Stimulated activated naive CD4-positive, alpha-beta T cell treated with Interleukin-2 at 50 U/mL for 16 hours (primary cell): ENCODE data around the gene DNAJC16.
"Not testable (repeated sequence)": the region's sequence is repeated elsewhere in the genome, so short reads cannot be mapped to it uniquely, and the experiment has no call there.

Experiments
- DNase-seq: peaks from one replicate; lab custom pipeline; 2025; lab: John Stamatoyannopoulos, UW

The DNAJC16 gene

GRCh38 chr1:15583016-15583706, 56.5 kb downstream of the DNAJC16 start:
- DNase-seq, result no peak

- peak; percentile 59 for DNase-seq
Observed at GRCh38 chr1:15584489-15585363, 58.1 kb downstream of the DNAJC16 start, which contains the start of gene AGMAT. AGMAT (minus strand) TSS chr1:15585051; CDS start chr1:15584967, 84 bp downstream.

- no peak for DNase-seq
Observed at GRCh38 chr1:15592285-15592684, 65.6 kb downstream of the DNAJC16 start.

DNA sequence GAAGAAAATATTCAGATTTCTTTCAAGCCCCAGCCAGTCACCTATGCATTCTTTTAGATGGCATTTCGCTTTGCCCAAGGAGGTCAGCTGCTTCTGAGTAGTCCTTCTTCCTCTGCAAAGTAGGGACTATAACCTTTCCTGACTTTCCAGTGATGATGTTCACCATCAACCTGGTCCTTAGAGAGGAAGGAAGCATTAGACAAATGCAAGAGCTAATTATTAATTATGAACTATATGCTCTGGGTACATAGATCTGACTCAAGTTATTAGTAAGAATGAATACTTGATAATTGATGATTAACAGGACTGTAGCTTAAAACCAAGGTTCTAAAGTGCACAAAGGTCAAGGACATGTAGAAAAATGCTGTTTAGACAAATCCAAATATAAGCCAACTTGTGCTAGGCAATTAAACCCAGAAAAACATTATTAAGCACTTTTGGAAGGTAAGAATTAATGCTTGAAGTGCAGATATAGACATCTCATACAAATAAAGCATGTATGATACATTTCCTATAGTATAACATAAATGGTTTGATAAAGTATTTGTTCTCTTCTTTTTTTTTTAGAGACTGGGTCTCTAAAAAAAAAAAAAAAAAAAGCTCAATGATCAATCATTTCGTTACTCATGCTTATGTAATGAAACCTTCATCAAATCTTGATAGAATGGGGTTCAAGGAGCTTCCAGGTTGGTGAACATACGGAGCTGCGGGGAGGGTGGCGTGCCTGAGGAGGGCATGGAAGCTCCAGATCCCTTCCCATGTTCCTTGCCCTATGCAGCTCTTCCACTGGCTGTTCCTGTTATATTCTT, 69.4 kb downstream of the DNAJC16 start:
- DNase-seq, result no peak

- no peak for DNase-seq
Observed at GRCh38 chr1:15598436-15598835, 71.8 kb downstream of the DNAJC16 start.

GRCh38 chr1:15603050-15603965, 76.7 kb downstream of the DNAJC16 start:
- peak; percentile 91 for DNase-seq

DNA sequence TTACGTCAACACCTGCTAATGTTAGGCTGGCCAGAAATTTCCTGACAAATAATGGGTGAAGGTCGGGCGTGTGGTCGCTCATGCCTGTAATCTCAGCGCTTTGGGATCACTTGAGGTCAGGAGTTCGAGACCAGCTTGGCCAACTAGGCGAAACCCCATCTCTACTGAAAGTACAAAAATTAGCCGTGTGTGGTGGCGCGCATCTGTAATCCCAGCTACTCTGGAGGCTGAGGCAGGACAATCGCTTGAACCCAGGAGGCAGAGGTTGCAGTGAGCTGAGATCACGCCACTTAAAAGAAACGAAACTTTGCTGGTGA, 77.3 kb downstream of the DNAJC16 start:
- DNase-seq, result not testable (repeated sequence)

GRCh38 chr1:15604400-15604799, 77.8 kb downstream of the DNAJC16 start:
- DNase-seq, result not testable (repeated sequence)

GRCh38 chr1:15605398-15606383, 79.0 kb downstream of the DNAJC16 start:
- no peak for DNase-seq

- DNase-seq, result no peak
Observed at GRCh38 chr1:15609631-15610030, 83.0 kb downstream of the DNAJC16 start.

DNA sequence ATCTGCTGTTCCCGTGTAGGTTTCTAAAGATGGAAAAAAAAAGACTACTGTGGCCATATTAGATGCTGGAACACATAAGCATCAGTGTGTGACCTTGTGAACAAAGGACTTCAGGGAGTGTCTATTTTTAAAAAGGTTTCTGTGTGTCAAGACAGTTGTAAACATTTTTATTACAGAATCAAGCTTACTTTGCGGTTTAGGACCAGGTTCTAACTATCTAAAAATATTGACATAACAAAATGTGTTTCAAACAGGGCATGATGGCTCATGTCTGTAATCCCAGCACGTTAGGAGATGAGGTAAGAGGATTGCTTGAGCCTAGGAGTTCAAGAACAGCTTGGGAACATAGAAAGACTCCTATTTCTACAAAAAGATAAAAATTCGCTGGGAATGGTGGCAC, 83.5 kb downstream of the DNAJC16 start:
- no peak for DNase-seq

GRCh38 chr1:15616373-15617172, 89.9 kb downstream of the DNAJC16 start:
- DNase-seq, result no peak

DNA sequence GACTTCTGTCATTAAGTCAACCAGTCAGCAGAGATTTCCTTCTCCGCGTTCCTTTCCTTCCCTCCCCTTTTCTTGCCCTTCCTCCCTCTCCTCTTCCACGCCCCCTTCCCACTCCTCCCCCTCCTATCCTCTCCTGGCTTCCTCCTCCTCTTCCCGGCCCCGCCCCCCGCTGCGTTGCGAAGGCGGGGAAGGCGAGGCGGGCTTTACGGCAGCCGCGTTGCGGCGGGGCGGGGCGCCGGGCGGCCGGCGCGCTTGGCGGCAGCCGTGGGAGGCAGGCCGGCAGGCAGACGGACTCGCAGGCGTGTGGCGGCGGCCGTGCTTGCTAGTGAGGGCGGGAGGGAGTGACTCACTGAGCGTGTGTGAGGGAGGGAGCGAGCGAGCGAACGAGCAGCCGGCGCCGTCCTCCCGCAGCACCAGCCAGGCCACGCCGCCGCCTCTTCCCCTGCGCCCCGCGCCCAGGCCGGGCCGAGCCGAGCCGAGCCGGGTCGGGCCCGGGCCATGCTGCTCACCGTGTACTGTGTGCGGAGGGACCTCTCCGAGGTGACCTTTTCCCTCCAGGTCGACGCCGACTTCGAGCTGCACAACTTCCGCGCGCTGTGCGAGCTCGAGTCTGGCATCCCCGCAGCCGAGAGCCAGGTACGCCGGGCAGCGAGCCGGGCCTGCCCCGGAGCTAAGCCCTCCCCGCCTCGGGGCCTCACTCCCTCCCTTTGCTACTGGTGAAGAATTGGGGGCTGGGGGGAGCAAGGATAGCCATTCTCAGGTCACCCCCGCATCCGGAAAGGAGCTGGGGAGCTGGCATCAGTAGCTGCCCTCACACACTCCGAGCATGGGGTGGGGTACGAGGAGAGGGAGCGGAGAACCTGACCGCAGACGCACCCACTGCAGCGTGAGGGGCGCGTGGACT, 90.8 kb downstream of the DNAJC16 start, which contains the start of gene DDI2:
DDI2 (plus strand) TSS at position 286 of the 904 bp plus-strand sequence; CDS start at position 499, 213 bp downstream.
- DNase-seq, result peak; percentile 96

DNA sequence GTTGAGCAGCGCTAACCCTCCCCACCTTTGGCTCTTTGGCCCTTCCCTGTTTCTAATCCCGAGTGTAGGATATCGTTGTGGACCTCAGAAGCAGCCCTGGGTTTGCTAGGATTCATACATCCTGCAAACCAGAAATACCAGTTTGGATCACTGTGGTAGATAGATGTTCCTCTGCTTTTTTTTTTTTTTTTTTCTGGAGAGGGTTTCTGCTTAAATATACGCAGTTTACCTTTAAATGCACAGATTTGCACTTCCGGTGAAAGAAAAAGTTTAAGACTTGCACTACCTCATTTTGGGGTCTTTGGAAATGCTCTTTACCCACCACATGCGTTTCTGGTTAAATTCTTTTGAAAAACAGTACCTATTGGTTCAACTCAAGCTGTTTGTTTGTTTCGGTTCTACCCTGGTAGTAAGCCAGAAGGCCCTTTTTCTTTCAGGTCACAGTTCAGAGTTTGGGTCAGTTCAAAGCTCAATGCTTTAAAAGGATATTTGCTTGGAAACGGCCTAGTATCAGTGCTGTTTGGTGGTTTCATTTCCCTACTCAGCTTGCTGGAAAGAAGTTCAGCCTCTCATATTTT, 91.5 kb downstream of the DNAJC16 start:
- DNase-seq, result no peak

DNA sequence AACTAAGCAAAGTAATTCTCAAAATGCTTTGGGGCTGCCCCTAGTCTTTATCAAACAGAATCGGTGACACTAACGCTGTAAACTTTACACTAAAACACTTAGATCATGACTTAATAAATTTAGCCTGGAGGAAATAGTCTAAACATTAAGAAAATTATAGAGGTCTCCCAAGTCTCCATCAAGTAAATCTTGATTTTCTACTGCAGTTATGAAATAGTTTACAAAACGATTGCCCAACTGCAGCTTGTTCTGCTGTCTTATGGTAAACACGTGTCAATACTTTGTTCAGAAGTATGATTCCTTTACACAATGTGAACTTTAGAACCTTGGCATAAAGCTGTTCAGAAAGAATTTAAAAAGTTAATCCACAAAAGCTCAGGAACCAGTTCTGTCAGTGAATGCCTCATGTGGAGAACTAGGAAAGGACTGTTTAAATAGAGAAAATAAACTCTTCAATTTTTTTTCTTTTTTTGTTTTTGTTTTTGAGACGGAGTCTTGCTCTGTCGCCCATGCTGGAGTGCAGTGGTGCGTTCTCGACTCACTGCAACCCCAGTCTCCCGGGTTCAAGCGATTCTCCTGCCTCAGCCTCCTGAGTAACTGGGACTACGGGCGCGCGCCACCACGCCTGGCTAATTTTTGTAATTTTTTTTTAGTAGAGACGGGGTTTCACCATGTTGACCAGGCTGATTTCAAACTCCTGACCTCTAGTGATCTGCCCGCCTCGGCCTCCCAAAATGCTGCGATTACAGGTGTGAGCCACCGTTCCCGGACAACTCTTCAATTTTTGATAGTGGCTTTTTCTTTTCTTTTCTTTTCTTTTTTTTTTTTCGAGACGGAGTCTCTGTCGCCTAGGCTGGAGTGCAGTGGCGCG, 92.2 kb downstream of the DNAJC16 start:
- no peak for DNase-seq

GRCh38 chr1:15620155-15620545, 93.5 kb downstream of the DNAJC16 start:
- DNase-seq, result no peak
